GM18505 (cell line): ENCODE measurements around the gene NPS.

Source experiments
- ATAC-seq: cut with Tn5 transposase; IDR thresholded peaks from one replicate; pipeline ENCODE4 v1.9.1; 2021; ENCODE audit not compliant: unreplicated experiment
- POLR2A ChIP-seq: IDR thresholded peaks from 4 replicates; pipeline ENCODE4 v1.6.1; 2011; ENCODE audit warnings: borderline replicate concordance; ENCODE audit not compliant: insufficient read depth, insufficient read length; ENCODE audit errors: extremely low read depth

Gene NPS

DNA sequence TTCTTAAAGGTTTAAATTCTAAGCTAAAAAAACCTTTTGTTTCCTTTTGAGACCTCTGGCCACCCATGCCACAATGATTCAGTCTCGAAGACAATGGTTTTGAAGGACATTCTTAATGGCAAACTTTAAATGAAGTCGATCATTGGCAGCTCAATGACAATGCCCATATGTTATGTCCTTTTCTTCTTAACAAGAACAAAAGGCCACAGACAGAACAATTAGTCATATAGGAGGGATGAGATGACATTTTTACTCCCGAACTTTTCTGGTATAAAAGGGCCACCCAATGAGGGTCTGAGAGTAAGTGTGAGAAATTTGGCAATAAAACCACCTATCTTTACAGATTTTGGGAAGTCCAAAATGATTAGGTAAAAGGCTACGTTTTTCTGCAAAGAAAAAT, at the start of gene NPS:
NPS (plus strand) TSS at position 301 of the 400 bp plus-strand sequence; CDS start at position 361, 60 bp downstream.
- no peak for TF ChIP-seq POLR2A
- ATAC-seq = no peak

- no peak for TF ChIP-seq POLR2A
- no peak for ATAC-seq
Observed at GRCh38 chr10:127500127-127500526, 49.0 kb upstream of the NPS start.

DNA sequence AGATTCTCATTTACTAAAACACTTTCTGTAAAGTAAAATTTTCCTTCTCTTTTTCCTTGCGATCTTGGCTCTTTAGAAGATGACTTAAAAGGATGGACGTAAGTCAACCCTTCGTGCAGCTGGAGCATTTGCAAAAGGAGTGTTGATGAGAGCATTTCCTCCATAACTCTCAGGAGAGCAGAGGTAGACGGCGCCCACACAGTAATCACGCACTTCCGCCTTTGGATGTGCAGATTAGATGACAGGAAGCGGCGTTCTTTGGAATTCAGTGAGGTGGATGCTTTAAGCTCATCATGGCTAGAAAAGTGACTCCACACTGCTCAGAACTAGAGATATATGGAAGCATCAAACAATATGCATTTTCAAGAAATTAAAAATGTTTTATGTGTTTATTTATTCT, 43.0 kb upstream of the NPS start:
- no peak for TF ChIP-seq POLR2A
- ATAC-seq = no peak

DNA sequence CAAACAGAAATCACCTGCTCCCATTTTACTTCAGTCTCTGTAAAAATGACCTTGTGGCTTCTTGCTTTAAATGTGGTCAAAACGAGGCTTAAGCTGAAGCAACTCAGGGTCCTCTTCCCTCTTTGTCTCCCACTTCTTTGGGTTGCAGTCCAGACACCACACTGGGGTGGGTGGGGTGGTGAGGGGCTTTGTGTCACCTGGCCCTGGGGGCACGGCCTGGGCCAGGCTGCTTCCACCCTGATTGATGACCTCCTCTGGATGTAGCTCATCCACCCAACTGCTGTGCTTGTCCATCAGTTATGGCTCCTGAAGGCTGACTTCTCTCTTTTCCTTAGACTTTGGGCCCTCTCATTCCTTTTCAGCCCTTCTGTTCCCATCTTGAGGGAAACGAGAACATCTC, 26.8 kb upstream of the NPS start:
- ATAC-seq = no peak
- no peak for TF ChIP-seq POLR2A

DNA sequence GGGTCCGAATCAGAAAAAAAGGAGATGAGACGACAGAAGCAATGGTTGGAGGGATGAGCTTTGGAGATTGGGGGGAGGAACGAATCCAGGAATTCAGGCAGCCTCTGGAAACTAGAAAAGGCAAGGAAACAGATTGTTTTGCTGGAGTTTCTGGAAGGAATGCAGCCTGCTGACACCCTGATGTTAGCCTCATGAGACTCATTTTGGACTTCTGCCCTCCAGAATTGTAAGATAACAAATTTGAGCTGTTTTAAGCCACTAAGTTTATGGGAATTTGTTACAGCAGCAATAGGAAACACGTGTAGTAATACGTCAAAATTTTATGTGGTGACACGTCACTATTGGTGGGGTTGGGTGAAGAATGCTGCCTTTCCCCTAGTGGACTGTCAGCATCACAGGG, 25.6 kb upstream of the NPS start:
- TF ChIP-seq POLR2A = no peak
- no peak for ATAC-seq

DNA sequence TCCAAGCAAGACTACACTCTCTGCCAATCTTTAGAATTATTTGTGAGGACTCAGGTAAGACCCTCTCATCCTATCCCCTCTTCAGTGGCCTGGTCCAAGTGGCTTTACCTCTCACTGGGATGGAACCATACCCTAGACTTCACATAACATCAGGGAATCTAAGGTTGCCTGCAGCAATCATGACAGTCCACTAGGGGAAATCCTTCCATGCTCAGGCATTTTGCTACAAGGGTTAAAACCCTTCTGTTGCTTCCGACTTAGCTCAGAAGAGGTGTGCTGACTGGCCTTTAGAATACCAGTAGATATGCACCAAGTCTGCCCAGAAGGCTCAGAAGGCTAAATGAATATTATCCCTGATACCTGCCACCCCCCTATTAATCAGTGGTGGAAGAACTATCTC, 24.9 kb upstream of the NPS start:
- ATAC-seq = no peak

GRCh38 chr10:127524908-127525665, 24.0 kb upstream of the NPS start:
- no peak for ATAC-seq
- no peak for TF ChIP-seq POLR2A

More for the DNA sequence above, 24.9 kb upstream of the NPS start:
- TF ChIP-seq POLR2A = no peak

GRCh38 chr10:127525686-127526085, 23.4 kb upstream of the NPS start:
- TF ChIP-seq POLR2A = no peak
- no peak for ATAC-seq

DNA sequence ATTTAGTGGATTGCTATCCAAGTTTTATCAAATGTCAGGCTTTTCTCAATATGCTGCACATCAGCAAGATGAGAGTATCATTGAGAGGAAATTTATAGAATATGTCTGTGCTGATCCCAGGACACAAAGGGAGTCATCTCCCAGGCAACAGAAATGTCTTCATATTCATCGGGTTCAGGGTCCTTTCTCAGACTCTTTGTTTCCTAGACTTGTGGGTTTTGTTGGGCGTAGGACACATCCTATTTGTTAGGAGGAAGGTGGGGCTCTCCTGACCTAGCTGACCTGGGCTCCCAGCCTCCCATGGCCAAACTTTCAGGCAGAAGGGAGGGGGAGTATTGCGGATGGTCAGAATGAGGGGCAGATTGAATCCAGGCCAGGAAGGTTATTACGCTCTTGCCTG, 22.9 kb upstream of the NPS start:
- ATAC-seq = no peak
- TF ChIP-seq POLR2A = no peak

DNA sequence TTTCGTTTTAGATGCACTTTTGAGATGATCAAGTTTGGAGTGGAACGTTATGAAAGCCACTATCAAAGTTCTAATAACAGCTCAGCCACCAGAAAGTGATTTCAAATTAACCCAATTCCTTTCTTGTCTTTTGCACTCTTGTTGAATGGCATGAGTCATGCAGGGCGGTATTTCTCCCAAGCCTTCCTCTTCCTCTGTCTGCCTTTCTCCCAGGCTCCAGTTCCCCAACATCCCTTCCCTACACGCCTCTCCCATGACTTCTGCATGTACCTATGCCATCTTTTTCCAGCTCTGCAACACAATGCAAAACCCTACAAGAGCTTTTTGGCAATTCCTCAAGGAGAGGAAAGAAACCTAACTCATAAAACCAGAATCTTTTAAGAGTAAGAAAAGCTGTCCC, 21.8 kb upstream of the NPS start:
- TF ChIP-seq POLR2A = no peak
- no peak for ATAC-seq

GRCh38 chr10:127527891-127528290, 21.2 kb upstream of the NPS start:
- ATAC-seq = no peak
- TF ChIP-seq POLR2A = no peak

GRCh38 chr10:127532193-127532592, 16.9 kb upstream of the NPS start:
- TF ChIP-seq POLR2A = no peak
- no peak for ATAC-seq

DNA sequence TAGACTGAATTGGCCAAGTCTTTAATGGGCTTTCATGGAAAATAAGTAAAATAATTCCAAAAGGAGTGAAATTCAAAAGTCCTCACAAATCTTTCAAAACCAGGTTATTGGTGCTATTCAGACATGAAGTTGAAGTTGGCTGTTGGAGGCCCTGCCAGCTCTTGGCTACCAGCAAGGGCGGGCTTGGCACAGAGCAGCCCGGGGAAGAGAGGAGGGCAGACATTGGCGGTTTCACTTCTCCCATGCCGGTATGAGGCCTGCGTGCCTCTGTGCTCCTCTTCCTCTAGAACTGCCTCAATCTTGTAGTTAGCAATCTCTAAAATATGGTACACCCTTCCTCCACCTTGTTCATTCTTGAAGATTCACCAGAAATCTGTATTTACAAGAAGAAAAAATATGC, 16.4 kb upstream of the NPS start:
- ATAC-seq = no peak
- TF ChIP-seq POLR2A = no peak

DNA sequence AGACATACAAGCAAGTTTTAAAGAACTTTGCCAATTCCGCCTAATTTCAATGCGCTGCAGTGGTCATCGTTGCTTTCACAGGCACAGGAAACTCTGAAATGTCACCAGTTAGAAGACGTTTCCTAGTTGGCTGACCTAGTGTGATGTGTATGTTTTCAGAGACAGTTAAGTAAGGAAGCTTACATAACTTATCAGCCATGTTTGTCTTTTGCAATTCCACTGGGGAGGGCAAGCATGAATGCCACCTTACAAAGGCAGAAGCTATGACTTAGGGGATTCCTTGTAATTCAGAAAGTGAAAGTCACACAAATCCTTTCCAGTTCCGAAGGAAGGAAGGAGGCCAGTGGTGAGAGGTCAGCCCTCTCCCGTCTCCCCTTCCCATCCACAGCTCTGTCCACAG, 15.0 kb upstream of the NPS start:
- ATAC-seq = no peak
- TF ChIP-seq POLR2A = no peak

GRCh38 chr10:127534496-127534895, 14.6 kb upstream of the NPS start:
- no peak for ATAC-seq
- no peak for TF ChIP-seq POLR2A
